Glomerular visceral epithelial cell (primary cell): ENCODE results near the gene MSLN.

ENCODE experiments used
- DNase-seq: peaks from one replicate; pipeline ENCODE4 v3.0.0-alpha.2; 2016; ENCODE audit errors: extremely low spot score

MSLN gene

DNA sequence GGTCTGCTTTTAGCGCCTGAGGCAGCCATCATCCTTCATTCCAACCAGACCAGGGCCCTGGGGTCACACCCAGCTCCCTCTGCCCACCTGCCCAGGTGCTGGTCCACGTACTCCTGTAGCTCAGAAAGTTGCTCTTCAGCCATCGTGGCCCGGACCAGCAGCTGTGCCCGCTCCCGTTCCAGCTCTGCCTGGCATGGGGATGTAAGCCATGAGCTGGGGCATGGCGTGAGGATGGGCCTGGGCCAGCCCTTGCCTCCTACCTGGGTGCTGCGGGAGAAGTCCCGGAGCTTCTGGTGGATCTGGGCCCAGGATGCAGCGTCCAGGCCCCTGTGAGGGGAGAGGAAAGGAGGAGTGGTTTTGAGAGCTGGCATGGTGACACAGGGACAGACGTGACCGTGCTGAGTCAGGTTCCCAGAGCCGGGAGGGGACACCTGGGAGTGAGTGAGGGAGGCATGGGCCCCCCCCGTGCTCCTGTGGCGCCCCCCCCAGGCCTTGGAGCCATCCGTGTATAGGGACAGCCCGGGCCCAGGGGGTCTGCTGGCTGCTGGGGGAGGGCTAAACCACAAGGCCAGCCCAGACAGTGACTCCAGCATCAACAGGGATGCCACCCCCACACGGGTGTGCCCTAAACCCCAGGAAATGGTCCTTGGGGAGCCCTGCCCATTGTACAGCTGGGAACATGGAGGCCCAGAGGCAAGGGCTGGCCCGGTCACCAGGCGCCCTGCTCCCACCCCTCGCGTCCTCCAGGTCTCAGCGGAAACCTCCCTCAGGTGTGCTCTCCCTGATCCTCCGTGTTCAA is 37.5 kb upstream of the MSLN start:
- DNase-seq = no peak

DNA sequence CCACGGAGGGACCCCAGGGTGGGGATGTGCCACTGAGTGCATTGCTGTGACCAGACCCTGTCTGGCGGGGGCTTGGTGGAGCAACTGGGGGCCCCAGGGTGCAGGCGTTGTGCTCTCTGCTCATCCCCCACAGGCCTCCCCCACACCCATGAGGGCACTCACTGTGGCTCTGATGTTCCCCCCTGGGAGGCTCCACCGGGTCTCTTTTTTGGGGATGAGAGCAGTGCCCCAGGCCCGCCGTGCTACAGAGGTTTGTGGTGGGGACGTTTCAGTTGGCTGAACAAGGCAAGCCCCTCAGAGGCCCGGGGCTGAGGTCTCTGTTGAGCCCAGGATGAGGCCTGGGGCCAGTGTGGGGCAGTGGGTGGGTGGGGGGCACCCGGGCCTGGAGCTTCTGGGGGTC is 36.8 kb upstream of the MSLN start:
- DNase-seq = no peak

DNA sequence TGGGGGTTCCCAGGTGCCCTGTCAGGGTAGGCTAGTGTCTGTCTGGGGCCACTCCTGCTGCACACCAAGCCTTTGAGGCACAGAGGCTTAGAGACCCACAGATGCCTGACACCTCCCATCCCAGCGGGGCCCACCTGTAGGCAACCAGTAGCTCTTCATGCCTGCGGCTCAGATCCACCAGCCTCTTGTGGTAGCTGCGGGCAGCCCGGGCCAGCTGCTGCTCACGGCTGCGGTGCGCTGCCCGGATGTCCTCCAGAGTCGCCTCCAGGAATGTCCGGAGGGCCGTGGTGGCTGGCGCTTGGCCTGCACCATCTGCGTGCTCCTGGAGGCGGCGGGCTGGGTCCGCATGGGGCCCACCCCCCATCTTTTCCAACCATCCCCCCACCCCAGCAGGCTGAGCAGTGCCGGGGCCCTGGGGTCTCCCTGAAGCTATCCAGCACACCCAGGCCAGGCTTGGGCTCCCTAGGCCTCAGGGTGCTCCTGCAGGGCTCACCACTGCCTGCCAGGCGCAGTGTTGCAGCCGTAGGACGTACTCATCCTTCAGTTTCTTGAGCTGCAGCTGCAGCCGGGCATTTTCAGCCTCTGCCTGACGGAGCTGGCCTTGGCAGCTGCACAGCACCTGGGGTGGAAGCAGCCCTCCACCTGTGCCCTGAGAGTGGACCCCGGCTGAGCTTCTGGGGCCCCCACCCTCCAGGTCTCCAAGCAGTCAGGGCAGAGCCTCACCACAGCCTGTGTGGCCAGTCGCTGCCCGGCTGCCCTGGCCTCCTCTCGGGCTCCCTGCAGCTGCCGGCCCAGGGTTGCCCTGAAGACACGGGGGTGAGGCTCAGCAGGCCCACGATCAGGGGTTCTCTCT is 36.1 kb upstream of the MSLN start:
- no peak for DNase-seq

DNA sequence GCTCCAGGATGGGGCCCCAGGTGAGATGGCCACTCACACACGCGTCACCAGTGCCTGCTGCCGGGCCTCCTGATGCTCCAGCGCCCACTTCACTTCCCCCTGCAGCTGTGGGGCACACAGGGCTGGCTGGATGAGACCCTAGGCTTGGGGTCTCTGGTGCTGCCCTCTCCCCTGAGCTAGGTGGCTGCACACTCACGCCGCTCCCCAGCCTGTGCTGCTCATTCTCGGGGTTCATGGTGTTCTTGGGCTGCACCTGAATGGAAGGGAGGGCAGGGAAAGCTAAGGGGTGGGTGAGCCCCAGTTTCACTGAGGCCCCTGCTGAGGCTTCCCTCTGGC is 35.5 kb upstream of the MSLN start:
- no peak for DNase-seq

DNA sequence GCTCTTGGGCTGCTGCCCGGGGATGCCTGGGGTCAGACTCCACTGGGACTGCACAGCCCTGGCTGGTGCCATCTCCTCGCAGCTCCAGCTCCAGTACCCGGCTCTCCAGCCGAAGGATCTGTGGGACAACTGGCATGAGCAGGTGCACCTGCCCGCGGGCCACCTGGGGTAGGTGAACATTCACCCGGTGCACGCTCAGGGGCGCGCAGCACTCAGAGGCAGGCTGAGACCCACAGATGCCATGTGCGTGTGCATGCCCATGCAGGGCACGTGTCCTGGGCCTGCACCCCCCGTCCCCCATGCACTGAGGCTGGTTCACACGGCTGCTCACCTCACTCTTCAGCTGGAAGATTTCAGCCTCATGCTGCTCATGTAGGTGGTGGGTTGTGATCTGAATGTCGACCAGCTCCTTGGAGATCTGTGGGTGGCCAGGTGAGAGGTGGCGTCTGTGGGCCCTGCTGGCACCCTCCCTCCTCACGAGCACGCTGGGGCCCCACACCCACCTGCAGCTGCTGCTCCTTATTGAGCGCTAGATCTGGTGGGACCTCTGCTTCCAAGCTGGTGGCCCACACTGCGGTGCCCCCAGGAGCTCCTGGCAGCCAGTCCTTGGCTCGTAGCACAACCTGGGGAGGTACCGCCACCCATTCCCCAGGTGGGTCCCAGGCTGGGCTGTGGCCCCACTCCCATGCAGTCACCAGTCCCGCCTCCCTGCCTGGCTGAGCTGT is 34.9 kb upstream of the MSLN start:
- DNase-seq = no peak

DNA sequence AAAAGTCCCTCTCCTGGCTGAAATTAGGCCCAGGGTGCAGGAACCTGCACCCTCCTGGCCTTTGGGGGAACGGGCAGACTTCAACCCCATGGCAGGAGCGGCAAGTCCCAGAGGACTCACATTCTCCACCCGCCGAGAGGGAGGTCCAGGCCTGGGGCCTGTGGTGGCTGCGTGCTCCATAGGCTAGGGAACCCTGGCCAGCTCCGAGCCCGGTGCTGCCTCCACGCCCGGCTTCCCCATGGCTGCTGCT is 34.4 kb upstream of the MSLN start:
- DNase-seq = no peak

DNA sequence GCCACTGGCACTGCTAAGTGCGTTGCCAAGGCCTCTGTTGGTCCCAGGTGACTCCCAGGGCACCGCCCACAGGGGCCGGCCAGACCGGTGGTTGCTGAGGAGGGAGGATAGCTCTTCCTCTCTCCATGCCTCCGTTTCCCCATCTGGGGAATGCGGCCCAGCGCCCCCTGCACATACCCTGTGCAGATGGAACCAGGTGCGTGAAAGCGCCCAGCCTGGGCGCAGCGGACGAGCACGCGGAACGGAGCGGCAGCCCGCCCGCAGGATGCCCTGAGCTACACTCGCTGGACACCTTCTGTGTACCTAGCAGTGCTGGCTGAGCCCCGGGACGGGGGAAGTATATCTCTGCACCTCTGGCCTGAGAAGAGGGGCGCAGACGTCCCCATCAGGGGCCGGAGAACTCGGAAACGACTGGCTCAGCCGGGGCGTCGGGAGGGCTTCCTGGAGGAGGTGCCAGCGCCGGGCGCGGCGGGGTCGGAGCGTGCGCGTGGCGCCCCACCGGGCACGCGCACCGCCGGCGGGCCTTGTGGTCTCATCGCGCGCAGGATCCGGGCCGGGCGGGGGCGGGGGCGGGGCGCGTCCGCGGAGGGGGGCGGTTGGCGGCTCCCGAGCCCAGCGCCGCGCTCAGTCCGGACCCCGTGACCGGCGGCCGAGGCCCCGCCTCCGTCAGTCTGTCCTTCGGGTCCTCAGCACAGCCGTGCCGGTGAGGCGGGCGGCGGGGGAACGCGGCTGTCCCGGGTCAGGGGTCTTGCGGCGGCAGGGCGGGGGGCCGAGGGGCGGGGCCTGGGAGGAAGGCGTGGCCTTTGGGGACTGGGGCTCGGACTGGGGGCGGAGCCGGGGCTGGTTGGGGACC is 33.9 kb upstream of the MSLN start, which contains the start of the genes CCDC78 and HAGHL:
Gene CCDC78 (minus strand): TSS at position 6 of the 853 bp plus-strand sequence. CDS start 76 bp downstream, outside the sequence.
Gene HAGHL (plus strand): TSS at position 669 of the 853 bp plus-strand sequence. CDS start 404 bp downstream, outside the sequence.
- peak; percentile 43 for DNase-seq

DNA sequence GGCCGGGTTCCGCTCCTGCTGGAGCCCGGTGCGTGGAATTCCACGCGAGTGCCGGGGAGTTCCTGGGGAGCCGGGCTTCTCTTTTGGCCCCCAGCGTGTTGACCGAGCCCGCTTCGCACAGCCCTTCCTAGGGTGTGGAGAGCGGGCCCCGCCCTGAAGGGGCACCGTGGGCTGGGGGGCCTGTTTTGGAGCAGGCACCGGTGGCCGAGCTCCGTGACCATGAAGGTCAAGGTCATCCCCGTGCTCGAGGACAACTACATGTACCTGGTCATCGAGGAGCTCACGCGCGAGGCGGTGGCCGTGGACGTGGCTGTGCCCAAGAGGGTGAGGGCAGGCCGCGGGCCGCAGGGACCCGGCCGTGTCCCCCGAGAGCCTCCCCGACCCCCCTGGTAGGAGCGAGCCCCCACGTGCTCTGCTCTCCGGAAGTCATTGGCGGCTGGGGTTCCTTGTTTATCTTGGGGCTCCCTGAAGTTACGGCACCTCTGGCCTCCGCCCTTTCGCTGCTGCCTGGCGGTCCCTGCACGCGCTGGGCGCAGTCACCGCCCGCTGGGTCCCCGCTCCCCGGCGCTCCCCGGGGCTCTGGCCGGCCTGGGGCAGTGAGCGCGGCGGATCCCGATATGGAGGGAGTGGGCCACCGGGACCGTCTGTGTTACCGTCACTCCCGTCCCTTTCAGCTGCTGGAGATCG is 33.1 kb upstream of the MSLN start:
- DNase-seq = no peak

DNA sequence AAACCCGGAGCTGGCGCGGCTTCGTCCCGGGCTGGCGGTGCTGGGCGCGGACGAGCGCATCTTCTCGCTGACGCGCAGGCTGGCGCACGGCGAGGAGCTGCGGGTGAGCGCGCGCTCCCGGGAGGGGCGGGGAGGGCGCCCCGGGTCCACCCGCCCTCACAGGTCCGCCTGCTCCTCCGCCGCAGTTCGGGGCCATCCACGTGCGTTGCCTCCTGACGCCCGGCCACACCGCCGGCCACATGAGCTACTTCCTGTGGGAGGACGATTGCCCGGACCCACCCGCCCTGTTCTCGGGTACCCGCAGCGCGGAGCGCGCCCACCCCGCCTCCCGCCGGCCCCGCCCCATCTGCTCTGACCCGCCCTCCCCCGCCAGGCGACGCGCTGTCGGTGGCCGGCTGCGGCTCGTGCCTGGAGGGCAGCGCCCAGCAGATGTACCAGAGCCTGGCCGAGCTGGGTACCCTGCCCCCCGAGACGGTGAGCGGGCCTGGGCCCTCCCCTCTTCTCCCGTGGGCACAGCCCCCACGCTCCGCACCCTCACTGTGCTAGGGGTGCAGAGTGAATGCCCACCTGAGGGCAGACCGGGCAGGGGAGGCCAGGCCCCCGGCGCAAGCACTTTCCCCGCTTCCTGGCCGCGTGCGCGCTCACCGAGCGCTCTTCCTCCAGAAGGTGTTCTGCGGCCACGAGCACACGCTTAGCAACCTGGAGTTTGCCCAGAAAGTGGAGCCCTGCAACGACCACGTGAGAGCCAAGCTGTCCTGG is 32.2 kb upstream of the MSLN start:
- peak; percentile 78 for DNase-seq

DNA sequence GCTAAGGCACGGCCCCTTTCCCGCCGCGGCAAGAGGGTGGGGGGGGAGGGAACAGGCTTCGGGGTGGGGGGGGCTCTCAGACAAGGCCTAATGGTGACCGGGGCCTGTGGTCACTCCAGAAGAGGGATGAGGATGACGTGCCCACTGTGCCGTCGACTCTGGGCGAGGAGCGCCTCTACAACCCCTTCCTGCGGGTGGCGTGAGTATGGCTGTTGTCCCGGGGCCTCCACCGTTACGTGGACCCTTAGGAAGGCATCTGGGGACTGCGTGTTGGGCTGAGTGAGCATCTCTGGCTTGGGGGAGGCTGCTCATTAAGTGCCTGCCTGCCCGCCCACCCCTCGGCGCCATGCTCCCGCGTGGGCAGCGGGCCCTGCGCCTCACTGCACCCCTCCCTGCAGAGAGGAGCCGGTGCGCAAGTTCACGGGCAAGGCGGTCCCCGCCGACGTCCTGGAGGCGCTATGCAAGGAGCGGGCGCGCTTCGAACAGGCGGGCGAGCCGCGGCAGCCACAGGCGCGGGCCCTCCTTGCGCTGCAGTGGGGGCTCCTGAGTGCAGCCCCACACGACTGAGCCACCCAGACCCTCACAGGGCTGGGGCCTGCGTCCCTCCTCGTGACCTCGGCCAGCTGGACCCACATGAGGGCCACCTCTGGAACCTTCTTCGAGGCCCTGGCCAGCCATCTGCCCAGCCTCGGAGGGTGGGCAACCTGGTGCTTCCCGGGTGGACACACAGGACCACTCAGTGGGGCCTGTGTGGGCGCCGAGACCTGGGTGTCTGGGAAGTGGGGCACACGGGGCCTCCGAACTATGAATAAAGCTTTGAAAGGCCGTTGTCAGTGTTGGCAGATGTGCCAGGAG is 31.4 kb upstream of the MSLN start:
- no peak for DNase-seq

DNA sequence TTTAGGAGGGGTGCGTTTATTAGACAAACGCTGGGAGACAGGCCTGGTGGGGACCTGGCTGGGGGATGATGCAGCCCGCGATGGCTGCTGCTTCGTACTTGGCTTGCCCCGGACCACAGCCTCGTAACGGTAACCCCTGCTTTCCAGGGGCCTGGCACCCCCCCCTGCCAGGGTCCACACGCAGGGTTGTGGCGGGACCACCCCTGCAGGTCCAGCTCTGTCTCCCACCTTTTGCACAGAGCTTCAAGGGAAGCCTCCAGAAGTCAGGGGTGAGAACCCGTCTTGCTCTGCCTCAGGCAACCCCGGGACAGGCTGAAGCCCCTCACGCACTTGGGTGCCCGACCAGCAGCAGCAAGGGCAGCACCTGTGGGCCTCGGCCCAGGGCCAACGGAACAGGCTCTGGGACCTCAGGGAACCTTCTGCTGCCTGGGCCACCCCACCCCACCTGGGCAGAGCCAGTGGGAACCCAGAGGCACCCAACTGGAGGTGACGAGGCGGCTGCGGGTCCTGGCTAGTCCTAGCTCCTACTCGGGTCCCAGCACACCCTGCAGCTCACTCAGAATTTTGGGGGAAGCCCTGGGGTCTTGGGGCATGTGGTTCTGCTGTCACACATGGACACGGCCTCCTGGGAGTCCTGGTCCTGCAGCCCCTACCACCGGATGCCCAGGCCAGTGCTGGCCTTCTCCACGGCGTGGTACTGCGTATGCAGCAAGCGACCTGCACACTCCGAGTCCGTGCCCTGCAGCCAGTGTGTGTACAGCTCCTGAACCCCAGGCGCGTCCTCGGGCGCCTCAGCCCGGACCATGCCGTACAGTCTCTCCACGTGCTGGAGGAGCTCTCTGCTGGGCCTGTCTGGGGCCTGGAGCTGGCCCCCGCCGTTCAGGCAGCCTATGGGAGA is 30.5 kb upstream of the MSLN start:
- no peak for DNase-seq

DNA sequence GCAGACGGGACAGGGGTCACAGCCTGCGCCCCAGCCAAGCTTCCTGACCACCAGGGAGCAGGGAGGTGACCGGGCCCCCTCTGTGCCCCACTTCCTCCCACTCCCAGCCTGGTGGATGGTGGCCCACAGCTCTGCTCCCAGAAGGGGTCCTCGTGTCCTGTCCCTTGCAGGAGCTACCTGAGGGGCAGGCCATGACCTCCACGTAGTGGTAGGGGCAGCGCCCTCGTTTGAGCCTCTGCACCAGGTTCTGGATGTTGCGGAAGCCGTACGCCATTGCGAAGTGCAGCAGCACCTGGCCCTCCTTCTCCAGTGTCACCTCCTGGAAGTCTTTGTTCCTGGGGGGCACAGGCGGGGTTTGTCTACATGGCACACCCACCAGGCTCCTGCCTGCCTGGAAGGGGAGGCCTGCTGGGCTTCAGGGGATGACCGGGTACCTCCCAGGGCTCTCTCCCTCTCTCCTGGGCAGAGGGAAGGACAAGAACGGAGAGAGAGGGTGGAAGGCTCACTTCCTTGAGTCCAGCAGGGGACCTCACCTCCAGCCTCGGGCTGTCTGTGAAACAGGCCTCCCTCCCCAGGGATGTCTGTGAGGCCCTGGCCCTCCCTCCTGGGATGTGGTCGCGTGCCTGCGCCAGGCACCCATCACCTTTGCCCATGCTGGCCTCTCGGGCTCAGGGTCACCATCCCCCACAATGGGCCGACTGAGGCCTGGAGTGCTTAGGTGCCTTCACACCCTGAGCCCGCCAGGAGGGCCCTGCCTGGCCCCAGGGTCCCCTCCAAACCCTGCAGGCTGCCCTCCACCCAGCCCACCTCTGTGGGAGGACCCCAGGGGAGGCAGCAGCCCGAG is 29.6 kb upstream of the MSLN start:
- DNase-seq = no peak

DNA sequence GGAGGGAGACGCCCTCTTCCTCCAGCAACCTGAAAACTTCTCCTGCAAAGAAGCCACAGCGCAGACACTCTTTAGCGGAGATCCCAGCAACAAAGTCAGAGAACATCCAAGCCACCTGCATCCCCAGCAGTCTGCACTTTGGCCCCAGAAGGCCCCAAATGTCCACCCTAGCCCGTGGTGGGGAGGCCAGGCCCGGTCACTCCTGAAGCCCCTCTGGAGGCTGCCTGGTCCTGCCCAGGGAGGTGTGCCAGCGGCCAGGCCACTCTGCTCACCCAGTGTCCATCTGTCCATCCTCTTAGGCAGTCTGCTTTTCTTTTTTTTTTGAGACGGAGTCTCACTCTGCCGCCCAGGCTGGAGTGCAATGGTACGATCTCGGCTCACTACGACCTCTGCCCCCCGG is 28.2 kb upstream of the MSLN start:
- no peak for DNase-seq

DNA sequence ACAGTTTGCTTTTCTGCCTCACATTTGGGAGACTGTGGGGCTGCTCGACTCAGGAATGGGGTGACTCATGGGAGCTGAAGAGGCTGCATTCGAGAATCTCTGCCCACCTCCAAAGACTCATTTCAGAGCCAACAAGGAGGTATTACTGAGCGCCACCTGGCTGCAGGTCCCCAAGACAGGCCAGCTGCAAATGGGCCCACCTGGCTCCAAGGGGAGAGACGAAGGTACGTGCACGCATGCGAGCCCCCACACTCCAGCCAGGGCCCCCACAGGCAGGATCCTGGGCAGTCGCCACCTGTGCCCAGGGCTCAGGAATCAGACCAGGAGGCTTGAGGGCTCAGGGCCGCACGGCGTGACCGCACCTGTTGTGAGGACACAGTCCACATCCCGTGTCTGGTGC is 27.6 kb upstream of the MSLN start:
- DNase-seq = no peak

DNA sequence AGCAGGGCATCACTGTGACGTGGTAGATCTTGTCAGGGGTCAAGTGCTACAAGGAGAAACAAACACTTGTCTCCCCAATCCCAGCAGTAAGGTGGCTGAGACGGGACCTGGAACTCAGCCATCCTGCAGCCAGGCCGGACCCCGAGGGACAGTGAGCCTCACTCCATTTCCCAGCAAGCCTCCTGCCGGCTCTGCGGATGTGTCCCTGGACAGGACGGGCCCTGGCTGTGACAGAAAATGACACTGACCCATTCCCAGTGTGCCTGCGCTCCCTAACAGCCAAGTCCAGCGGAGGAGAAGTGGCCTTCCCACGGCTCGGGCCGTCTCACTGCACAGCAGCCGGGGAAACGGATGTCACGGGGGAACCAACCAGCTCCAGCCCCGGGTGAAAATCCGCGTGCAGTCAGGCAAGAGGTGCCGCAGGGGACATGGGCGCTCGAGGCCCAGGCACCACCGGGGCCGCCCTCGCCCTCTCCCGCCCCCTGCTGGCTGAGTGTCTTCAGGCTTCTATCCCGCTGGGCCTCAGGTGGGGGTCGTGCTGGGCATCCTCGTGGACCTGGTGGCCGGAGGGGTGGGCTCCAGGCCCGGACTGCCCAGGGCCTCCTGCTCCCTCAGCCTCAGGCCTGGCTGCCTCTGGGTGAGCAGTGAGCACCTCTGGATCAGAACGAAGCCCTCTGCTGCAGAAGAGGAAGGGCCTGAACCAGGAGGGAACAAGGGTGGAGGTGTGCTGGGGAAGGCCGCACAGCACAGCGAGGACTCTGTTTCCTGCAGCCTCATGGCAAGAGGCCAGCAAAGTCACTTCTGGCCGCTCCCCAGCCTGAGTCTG is 26.9 kb upstream of the MSLN start:
- DNase-seq = no peak

DNA sequence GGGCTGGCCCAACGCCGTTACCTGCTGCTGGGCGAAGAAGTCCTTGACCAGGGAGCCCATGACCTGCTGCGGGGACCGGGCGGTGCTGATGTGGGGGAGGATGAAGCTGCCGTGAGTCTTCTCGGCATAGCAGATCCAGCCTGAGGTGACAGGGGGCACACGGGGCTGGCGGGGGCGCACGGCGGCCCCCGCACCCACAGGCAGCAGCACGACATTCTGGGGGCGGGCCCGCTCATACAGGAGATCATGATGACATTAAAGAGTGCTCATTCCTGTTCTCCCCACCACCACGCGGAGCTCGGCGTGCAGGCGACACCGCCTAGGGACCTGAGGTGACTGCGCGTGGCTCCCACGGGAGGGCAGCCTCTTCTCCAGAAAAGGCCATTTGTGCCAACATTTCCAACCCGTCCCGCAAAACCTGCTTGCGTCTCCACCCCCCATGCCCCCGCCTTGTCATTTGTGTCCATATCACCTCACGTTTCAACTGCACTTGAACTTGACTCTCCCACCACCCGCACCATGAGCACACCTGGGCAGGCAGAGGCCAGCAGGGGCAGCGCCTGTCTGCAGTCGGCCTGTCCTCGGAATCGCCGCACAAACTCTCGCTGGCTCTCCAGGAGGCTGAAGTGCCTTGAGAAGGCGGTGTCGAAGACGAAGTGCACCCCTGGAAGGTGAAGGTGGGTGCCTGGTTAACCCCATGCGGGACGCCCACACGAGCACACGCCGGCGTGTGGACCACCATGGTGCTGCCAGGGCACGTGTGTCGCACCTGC is 26.1 kb upstream of the MSLN start:
- DNase-seq = no peak
